ENCODE results near the gene GAREM2.

The GAREM2 gene

DNA sequence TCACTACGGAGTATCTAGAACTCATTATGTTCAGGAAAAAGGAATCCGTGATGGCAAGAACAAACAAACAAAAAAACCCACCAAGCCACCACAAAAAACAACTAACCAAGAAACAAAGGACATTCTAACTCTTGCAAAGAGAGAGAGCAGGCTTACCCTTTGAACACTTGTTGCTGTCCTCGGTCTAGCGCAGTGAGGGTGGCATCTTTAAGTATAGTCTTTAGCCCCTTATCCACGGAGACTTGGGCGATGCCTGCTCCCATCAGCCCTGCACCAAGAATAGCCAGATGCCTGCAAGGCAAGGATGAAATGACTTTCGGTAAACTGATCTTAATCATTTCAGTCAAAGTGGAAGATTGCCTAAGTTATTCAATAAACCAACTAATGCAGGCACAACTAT, 31.0 kb downstream of the GAREM2 start:
- no peak for DNase-seq (ENCODE audit: low read depth)
- no peak overlapping the region for H3K4me3 ChIP-seq (ENCODE audit: low read depth, low read length)
- TF ChIP-seq POLR2A (IDR thresholded peaks at IDR 0.05; ENCODE audit: extremely low read depth, insufficient read length) (no peak), MYC (IDR thresholded peaks at IDR 0.05; ENCODE audit: low read depth, low read length) (no peak)
- TF ChIP-seq, protein P1, sequence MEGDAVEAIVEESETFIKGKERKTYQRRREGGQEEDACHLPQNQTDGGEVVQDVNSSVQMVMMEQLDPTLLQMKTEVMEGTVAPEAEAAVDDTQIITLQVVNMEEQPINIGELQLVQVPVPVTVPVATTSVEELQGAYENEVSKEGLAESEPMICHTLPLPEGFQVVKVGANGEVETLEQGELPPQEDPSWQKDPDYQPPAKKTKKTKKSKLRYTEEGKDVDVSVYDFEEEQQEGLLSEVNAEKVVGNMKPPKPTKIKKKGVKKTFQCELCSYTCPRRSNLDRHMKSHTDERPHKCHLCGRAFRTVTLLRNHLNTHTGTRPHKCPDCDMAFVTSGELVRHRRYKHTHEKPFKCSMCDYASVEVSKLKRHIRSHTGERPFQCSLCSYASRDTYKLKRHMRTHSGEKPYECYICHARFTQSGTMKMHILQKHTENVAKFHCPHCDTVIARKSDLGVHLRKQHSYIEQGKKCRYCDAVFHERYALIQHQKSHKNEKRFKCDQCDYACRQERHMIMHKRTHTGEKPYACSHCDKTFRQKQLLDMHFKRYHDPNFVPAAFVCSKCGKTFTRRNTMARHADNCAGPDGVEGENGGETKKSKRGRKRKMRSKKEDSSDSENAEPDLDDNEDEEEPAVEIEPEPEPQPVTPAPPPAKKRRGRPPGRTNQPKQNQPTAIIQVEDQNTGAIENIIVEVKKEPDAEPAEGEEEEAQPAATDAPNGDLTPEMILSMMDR (IDR thresholded peaks at IDR 0.05; ENCODE audit: low read depth, low read length), result no peak
- TF ChIP-seq, protein P2, sequence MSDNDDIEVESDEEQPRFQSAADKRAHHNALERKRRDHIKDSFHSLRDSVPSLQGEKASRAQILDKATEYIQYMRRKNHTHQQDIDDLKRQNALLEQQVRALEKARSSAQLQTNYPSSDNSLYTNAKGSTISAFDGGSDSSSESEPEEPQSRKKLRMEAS (IDR thresholded peaks at IDR 0.05; ENCODE audit: low read depth, low read length), result no peak

DNA sequence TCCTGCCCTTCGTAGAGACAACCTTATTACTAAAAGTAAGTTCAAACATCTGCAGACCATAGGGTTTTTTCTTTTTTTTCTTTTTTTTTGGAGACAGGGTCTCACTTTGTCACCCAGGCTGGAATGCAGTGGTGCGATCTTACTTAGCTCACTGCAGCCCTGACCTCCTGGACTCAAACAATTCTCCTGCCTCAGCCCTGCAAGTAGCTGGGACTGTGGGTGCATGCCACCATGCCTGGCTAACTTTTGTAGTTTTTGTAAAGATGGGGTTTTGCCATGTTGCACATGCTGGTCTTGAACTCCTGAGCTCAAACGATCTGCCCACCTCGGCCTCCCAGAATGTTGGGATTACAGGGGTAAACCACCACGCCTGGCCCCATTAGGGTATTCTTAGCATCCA, 39.1 kb downstream of the GAREM2 start:
- H3K4me3 ChIP-seq (ENCODE audit: low read depth, low read length), result no peak overlapping the region
- DNase-seq (ENCODE audit: low read depth), result no peak
- TF ChIP-seq, protein P2 (IDR thresholded peaks at IDR 0.05; ENCODE audit: low read depth, low read length), result no peak

DNA sequence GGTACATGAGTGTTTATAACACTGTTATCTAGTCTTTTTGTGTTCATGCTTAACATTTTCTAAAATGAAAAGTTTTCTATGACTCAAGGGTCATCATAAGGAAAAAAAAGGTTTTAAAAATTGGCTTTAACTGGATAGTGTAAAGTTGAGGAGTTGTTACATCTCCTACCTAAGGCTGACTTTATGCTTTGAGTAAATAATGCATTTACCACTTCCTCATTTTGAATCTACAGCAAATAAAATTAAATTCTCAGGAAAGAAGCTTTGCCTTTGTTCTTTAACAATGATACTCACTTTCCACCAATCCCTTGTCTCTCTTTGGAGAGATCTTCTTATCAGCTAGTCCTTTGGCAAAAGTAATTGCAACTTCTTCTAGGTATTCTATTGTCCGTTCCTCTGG, 41.9 kb downstream of the GAREM2 start:
- TF ChIP-seq, protein P1 (IDR thresholded peaks at IDR 0.05; ENCODE audit: low read depth, low read length), result no peak
- TF ChIP-seq MYC (IDR thresholded peaks at IDR 0.05; ENCODE audit: low read depth, low read length) (no peak), POLR2A (IDR thresholded peaks at IDR 0.05; ENCODE audit: extremely low read depth, insufficient read length) (no peak)
- TF ChIP-seq, protein P2 (IDR thresholded peaks at IDR 0.05; ENCODE audit: low read depth, low read length), result no peak
- no peak for DNase-seq (ENCODE audit: low read depth)
- H3K4me3 ChIP-seq (ENCODE audit: low read depth, low read length), result no peak overlapping the region

DNA sequence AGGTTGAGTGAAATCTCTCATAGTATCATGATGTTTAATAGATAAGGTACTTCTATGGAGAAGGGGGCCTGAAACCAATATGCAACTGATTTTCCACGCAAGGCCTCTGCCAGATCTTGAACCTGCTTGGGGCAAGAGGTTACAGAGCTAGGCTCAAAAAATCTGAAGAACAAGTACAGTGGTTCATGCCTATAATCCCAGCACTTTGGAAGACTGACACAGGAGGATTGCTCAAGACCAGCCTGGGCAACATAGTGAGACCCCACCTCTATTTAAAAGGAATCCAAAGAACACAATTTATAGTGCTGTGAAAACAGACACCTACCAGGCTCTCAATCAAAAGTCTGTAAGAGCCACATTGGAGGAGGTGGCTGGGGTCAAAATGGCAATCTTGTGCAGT, 42.9 kb downstream of the GAREM2 start:
- DNase-seq (ENCODE audit: low read depth), result no peak
- TF ChIP-seq POLR2A (IDR thresholded peaks at IDR 0.05; ENCODE audit: extremely low read depth, insufficient read length), result no peak
- TF ChIP-seq, protein P1 (IDR thresholded peaks at IDR 0.05; ENCODE audit: low read depth, low read length), result no peak
- TF ChIP-seq, protein P2 (IDR thresholded peaks at IDR 0.05; ENCODE audit: low read depth, low read length), result no peak
- TF ChIP-seq MYC (IDR thresholded peaks at IDR 0.05; ENCODE audit: low read depth, low read length), result no peak
- no peak overlapping the region for H3K4me3 ChIP-seq (ENCODE audit: low read depth, low read length)

DNA sequence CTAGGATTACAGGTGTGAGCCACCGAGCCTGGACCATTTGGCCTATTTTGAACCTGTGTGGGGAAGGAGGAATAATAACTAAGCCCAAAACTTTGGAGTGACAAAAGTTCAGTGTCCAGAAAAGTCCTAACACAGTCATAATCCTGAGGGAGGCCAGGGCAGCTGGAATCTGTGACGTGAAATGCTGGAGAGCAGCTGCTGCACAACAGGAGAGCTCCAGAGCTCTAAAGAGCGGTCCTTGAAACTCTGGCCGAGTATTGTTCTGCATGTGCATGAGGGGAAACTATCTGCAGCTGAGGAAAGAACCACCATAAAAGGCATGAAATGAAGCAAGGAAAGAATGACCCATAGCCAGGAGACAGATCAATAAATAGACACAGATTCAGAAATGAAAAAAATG, 43.7 kb downstream of the GAREM2 start:
- no peak for DNase-seq (ENCODE audit: low read depth)
- TF ChIP-seq MYC (IDR thresholded peaks at IDR 0.05; ENCODE audit: low read depth, low read length) (no peak), POLR2A (IDR thresholded peaks at IDR 0.05; ENCODE audit: extremely low read depth, insufficient read length) (no peak)
- TF ChIP-seq, protein P1 (IDR thresholded peaks at IDR 0.05; ENCODE audit: low read depth, low read length), result no peak
- TF ChIP-seq, protein P2 (IDR thresholded peaks at IDR 0.05; ENCODE audit: low read depth, low read length), result no peak
- no peak overlapping the region for H3K4me3 ChIP-seq (ENCODE audit: low read depth, low read length)

DNA sequence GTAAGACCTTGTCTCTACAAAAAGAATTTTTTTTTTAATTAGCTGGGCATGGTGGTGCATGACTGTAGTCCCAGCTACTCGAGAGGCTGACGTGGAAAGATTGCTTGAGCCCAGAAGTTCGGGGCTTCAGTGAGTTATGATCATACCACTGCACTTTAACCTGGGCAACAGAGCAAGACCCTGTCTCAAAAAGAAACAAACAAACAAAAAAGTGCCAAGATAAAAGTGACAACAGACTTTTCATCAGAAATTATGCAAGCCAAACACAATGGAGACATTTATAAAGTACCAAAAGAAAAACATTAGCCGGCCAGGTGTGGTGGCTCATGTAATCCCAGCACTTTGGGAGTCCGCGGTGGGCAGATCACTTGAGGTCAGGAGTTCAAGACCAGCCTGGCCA, 44.8 kb downstream of the GAREM2 start:
- DNase-seq (ENCODE audit: low read depth), result no peak
- TF ChIP-seq POLR2A (IDR thresholded peaks at IDR 0.05; ENCODE audit: extremely low read depth, insufficient read length) (no peak), MYC (IDR thresholded peaks at IDR 0.05; ENCODE audit: low read depth, low read length) (no peak)
- TF ChIP-seq, protein P2 (IDR thresholded peaks at IDR 0.05; ENCODE audit: low read depth, low read length), result no peak
- TF ChIP-seq, protein P1 (IDR thresholded peaks at IDR 0.05; ENCODE audit: low read depth, low read length), result no peak
- H3K4me3 ChIP-seq (ENCODE audit: low read depth, low read length), result no peak overlapping the region

Measured in NB4 (cell line).